ENCODE measurements around the gene SI. TPM values are rescaled to one million over a fixed set of nuclear protein-coding genes. Genes with fewer than 3 reads are reported as not detected.

SI gene
- total RNA-seq, result 10 to 100 TPM in 2 of 3 donors, 1 to 10 TPM in 1; 6.5 to 58.6 (median 29.5) TPM
- long read RNA-seq, donor 1, partial matches to known transcripts, result 1 of 1 reads
- long read RNA-seq, donor 1, other reads (novel, unspliced or antisense), result 0 of 1 reads
- long read RNA-seq, donor 2, partial matches to known transcripts, result 1 of 1 reads
- long read RNA-seq, donor 2, other reads (novel, unspliced or antisense), result 0 of 1 reads

DNA sequence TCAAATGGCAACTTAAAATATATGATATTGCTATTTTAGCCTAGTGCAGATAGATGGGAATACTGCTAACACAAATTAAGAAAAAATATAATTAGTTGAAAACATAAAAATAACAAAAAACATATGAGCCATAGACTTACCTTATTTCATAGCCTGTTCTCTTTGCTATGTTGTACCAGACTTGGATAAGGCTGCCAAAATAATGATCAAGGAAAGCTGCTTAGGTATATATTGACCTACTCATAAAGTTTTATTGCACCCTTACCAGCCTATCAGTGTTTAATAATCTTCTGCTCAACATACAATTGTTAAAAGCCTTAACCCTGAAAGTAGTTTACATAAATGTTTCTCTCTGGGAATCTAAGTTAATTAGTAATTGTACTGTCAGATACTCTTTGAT lies at the start of gene SI:
Gene SI (minus strand): TSS at position 204 of the 400 bp plus-strand sequence. CDS start 2,484 bp downstream, outside the sequence.
- no peaks in the 10 kb centered on the region for H3K36me3 ChIP-seq (ENCODE audit: low read depth)

DNA sequence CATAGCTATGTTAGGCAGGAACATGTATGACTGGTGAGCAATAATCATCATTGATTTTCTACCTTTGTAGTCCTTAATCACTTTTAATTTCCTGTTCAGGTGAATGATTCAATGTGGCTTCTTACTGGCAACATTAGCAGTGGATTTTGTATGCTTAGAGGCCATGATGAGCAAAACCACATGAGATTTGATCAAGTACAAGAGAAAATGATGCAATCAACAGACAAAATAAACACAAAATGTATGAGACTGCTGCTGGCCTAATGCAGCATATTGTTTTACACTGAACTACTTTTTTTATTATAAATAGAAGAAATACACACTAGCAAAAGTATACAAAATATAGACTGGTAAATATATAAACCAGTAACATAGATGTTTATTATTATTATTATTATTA lies 47.5 kb upstream of the SI start:
- TF ChIP-seq, protein P1, sequence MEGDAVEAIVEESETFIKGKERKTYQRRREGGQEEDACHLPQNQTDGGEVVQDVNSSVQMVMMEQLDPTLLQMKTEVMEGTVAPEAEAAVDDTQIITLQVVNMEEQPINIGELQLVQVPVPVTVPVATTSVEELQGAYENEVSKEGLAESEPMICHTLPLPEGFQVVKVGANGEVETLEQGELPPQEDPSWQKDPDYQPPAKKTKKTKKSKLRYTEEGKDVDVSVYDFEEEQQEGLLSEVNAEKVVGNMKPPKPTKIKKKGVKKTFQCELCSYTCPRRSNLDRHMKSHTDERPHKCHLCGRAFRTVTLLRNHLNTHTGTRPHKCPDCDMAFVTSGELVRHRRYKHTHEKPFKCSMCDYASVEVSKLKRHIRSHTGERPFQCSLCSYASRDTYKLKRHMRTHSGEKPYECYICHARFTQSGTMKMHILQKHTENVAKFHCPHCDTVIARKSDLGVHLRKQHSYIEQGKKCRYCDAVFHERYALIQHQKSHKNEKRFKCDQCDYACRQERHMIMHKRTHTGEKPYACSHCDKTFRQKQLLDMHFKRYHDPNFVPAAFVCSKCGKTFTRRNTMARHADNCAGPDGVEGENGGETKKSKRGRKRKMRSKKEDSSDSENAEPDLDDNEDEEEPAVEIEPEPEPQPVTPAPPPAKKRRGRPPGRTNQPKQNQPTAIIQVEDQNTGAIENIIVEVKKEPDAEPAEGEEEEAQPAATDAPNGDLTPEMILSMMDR (IDR thresholded peaks at IDR 0.05), result no peak
- intact Hi-C loops (cut with DNase I, micrococcal nuclease), result no loop called here
- H3K9me3 ChIP-seq, result peaks cover 12% of the 10 kb centered on the region
- no peaks in the 10 kb centered on the region for H3K36me3 ChIP-seq (ENCODE audit: low read depth)
- DNase-seq, result no peak
- no peak for ATAC-seq
- H3K4me1 ChIP-seq (ENCODE audit: low read depth), result no peaks in the 10 kb centered on the region
- no peak overlapping the region for H3K4me3 ChIP-seq

More for the DNA sequence above, at the start of gene SI:
- H3K9me3 ChIP-seq, result no peaks in the 10 kb centered on the region
- H3K4me3 ChIP-seq, result no peak within 1 kb of the TSS
- intact Hi-C loops (cut with DNase I, micrococcal nuclease), result no loop called here
- peaks cover 5% of the 10 kb centered on the region for H3K4me1 ChIP-seq (ENCODE audit: low read depth)
- DNase-seq, result no peak
- ATAC-seq, result peak; percentile 66
- TF ChIP-seq, protein P1 (IDR thresholded peaks at IDR 0.05), result no peak

DNA sequence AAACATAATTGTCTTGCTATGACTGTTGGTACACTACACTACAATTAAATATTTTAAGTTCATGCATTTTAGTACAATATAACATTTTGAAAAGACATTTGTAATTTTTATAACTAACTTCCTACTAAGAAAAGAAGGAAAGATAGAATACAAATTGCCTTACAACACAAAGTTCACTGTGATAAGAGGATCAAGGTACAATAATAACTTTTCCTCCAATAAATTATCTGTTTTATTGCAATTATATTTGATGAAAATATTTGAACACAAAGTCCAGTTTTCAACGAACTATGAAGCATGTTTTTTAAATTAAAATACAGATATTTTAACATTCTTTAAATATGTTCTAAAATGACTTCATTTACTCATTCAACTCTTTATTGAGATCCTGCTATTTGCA lies 33.1 kb upstream of the SI start:
- TF ChIP-seq, protein P1 (IDR thresholded peaks at IDR 0.05), result no peak
- Histone ChIP-seq H3K36me3 (ENCODE audit: low read depth) (no peaks in the 10 kb centered on the region), H3K4me3 (no peak overlapping the region), H3K9me3 (no peaks in the 10 kb centered on the region), H3K4me1 (ENCODE audit: low read depth) (no peaks in the 10 kb centered on the region)
- ATAC-seq (no peak), DNase-seq (no peak)
- intact Hi-C loops (cut with DNase I, micrococcal nuclease), result no loop called here

DNA sequence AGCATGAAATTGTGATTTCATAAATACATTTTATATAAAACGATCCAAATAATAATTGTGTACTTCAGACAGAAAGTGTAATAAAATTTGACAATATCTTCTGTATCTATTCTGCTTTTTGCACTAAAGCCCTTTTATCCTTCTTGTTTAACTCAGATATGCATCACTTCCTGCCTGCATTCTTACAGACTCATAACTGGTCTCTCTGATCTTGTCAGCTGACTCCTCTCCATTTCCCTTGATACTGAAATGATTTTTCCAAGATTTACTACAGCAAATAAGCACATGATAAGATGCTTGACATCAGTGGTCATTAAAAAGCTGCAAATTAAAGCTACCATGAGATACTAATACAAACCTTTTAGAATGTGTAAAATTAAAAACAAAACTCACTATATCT lies 25.3 kb upstream of the SI start:
- no peak overlapping the region for H3K4me3 ChIP-seq
- no peaks in the 10 kb centered on the region for H3K9me3 ChIP-seq
- DNase-seq (no peak), ATAC-seq (no peak)
- intact Hi-C loops (cut with DNase I, micrococcal nuclease), result no loop called here
- TF ChIP-seq, protein P1 (IDR thresholded peaks at IDR 0.05), result no peak
- no peaks in the 10 kb centered on the region for H3K4me1 ChIP-seq (ENCODE audit: low read depth)
- H3K36me3 ChIP-seq (ENCODE audit: low read depth), result no peaks in the 10 kb centered on the region

DNA sequence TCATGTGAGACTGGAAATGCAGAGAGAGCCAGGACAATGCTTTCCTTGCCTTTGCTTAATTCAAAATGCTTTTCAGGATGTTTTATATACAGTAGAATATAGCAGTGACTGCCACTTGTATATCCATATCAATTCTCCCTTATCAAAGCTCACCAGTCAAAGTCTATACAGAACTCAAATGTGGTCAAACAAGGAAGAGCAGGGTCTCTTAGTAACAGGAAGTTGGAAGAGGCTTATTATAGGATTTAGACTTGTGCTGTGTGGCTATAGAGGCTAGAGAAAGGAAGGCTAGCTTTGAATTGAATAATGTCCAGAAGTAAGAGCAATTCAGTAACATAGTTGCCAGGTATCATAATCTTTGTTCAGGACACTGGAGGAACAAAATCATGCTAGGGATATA lies 4.4 kb upstream of the SI start:
- TF ChIP-seq, protein P1 (IDR thresholded peaks at IDR 0.05), result no peak
- no peaks in the 10 kb centered on the region for H3K9me3 ChIP-seq
- H3K36me3 ChIP-seq (ENCODE audit: low read depth), result no peaks in the 10 kb centered on the region
- DNase-seq, result no peak
- H3K4me3 ChIP-seq, result no peak overlapping the region
- peak; percentile 86 for ATAC-seq
- peaks cover 5% of the 10 kb centered on the region for H3K4me1 ChIP-seq (ENCODE audit: low read depth)
- intact Hi-C loops (cut with DNase I, micrococcal nuclease), result no loop called here

DNA sequence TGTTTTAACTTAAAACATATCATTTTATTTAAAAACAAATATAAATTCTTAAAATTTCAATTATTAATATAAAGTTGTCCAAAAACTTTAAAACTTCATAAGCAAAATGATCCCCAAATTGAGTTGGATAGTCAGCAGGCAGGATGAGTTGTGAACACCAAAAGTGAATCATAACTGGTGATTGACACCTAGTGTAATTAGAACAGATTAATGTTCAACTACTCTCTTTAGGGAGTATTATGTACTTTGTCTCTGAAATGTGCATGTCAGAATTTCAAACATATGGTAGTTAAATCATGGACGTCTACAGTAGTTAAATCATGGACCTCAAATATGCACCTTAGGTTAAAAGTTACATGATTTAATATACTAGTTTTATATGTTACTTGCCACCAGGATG lies 2.9 kb upstream of the SI start:
- Histone ChIP-seq H3K9me3 (no peaks in the 10 kb centered on the region), H3K4me1 (ENCODE audit: low read depth) (peaks cover 5% of the 10 kb centered on the region), H3K4me3 (no peak overlapping the region), H3K36me3 (ENCODE audit: low read depth) (no peaks in the 10 kb centered on the region)
- TF ChIP-seq, protein P1 (IDR thresholded peaks at IDR 0.05), result no peak
- DNase-seq, result no peak
- intact Hi-C loops (cut with DNase I, micrococcal nuclease), result no loop called here
- ATAC-seq, result peak; percentile 71
